Naive thymus-derived CD8-positive, alpha-beta T cell (primary cell): ENCODE measurements around the gene SMARCA1. TPM values are rescaled to one million over a fixed set of nuclear protein-coding genes. Genes with fewer than 3 reads are reported as not detected.

Experiments used
- ATAC-seq, 2 donors: fragments of 150-1000 bp; cut with Tn5 transposase in 1 of 2; sonication (Bioruptor Pico), chemical (Tn5 transposase) in 1 of 2; 1 replicate in 1 of 2; 2 replicates in 1 of 2; pipeline ENCODE4 v1.10.0; 2021; ENCODE audit warnings: mild to moderate bottlenecking in 2 of 2, moderate library complexity in 2 of 2
- POLR2A ChIA-PET: fragments of 350-600 bp; sonication (Branson Sonifier 250); formaldehyde crosslinking; loops from one replicate; lab custom pipeline; 2021; ENCODE audit warnings: antibody characterized with exemption; lab: Charles Lee
- DNase-seq, 10 donors: peaks; one replicate each; pipeline versions ENCODE4 v3.0.0 to v3.0.0-alpha.2; 2020 to 2022
- H3K27ac Mint-ChIP-seq, 10 donors: one replicate each; pipeline ENCODE4 v1.8.0; 2020 to 2022; ENCODE audit warnings: mild to moderate bottlenecking in 10 of 10, mixed read lengths in 10 of 10, moderate library complexity in 4 of 10, inconsistent platforms in 1 of 10
- H3K27me3 Mint-ChIP-seq, 5 donors: one replicate each; pipeline ENCODE4 v1.8.0; 2021 to 2022; ENCODE audit warnings: mixed read lengths in 5 of 5
- H3K36me3 Mint-ChIP-seq, 3 donors: one replicate each; pipeline ENCODE4 v1.8.0; 2020 to 2022; ENCODE audit warnings: mixed read lengths in 3 of 3, mild to moderate bottlenecking in 2 of 3, inconsistent platforms in 1 of 3
- H3K4me1 Mint-ChIP-seq, 4 donors: one replicate each; pipeline ENCODE4 v1.8.0; 2021 to 2022; ENCODE audit warnings: mixed read lengths in 4 of 4
- H3K4me3 Mint-ChIP-seq, 10 donors: one replicate each; pipeline ENCODE4 v1.8.0; 2020 to 2022; ENCODE audit warnings: mild to moderate bottlenecking in 10 of 10, mixed read lengths in 10 of 10, moderate library complexity in 6 of 10, inconsistent platforms in 1 of 10
- H3K9me3 Mint-ChIP-seq, 9 donors: one replicate each; pipeline ENCODE4 v1.8.0; 2020 to 2022; ENCODE audit warnings: mixed read lengths in 9 of 9, mild to moderate bottlenecking in 3 of 9, inconsistent platforms in 1 of 9, moderate library complexity in 1 of 9
- polyA plus RNA-seq, 3 donors: library from polyadenylated mRNA; unstranded; fragments of 300-500 nt; fragmentation: Illumina TruSeq; gene quantifications; one replicate each; pipeline ENCODE4 v1.2.3, GENCODE V29; 2021
- total RNA-seq, 8 experiments: library from RNA in 2 of 8; stranded (reverse) in 2 of 8; gene quantifications; one replicate each; pipeline ENCODE4 v1.2.3 and lab custom pipeline; 2021 to 2026

Gene SMARCA1
- total and polyA plus RNA-seq, 5 experiments from 2014 or later = 1.1 to 2.1 (median 1.4) TPM

DNA sequence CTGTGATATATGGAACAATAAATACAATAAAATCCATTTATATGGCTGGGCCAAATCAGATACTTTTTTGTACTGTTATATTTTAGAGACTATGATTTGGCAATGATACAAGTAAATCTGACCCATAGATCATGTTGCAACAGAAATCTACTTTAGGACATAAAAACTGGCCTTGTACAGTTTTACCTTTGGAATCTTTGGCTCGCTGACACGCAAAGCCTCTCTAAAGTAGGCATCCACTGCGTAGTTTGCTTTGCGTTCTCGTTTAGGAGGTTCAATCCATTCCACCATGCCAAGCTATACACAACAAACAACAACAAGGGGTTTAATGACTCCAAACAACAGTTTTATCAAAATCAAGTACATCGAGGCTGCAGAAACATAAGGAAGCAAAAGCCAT lies 42.4 kb downstream of the SMARCA1 start:
- no peaks in the 10 kb centered on the region for H3K36me3 Mint-ChIP-seq
- no peaks in the 10 kb centered on the region for H3K4me1 Mint-ChIP-seq
- ATAC-seq = no peak
- H3K27me3 Mint-ChIP-seq = peaks cover 0 to 2% (median 0%) of the 10 kb centered on the region in 5 donors
- no peak overlapping the region for H3K4me3 Mint-ChIP-seq
- peaks cover 0 to 2% (median 0%) of the 10 kb centered on the region in 9 donors for H3K9me3 Mint-ChIP-seq
- POLR2A ChIA-PET = no interaction called here
- no peak for DNase-seq
- H3K27ac Mint-ChIP-seq = no peak overlapping the region

GRCh38 chrX:129478516-129478915 lies 44.8 kb downstream of the SMARCA1 start:
- no peak for ATAC-seq
- POLR2A ChIA-PET = no interaction called here

GRCh38 chrX:129472116-129472515 lies 51.2 kb downstream of the SMARCA1 start:
- no peaks in the 10 kb centered on the region for H3K9me3 Mint-ChIP-seq
- H3K27ac Mint-ChIP-seq = no peak overlapping the region
- DNase-seq (no peak), ATAC-seq (no peak)
- H3K4me3 Mint-ChIP-seq = no peak overlapping the region
- POLR2A ChIA-PET = no interaction called here
- H3K36me3 Mint-ChIP-seq = no peaks in the 10 kb centered on the region
- H3K4me1 Mint-ChIP-seq = no peaks in the 10 kb centered on the region
- no peaks in the 10 kb centered on the region for H3K27me3 Mint-ChIP-seq

More at GRCh38 chrX:129478516-129478915, 44.8 kb downstream of the SMARCA1 start:
- Mint-ChIP-seq H3K27ac (no peak overlapping the region), H3K9me3 (peaks cover 0 to 2% (median 0%) of the 10 kb centered on the region in 9 donors), H3K4me3 (no peak overlapping the region), H3K36me3 (no peaks in the 10 kb centered on the region), H3K4me1 (no peaks in the 10 kb centered on the region), H3K27me3 (peaks cover 0 to 2% (median 0%) of the 10 kb centered on the region in 5 donors)
- no peak for DNase-seq

DNA sequence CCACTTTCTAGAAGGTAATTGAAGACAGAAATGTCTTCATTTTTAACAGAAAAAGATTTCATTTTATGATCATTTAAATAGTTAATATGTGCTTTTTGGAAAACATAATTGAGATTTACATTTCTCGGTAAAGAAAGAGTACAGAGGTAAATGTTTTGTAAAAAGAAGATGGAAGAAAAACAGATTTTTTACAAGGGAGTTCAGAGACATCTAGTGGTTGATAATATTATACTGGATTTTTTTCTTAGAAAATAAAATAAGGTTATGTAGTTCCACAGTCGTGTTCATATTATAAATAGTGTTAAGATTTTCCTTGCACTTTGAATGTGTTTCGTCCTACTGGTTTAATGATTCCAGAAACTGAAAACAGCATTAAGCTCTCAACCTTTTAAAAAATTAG lies 60.6 kb downstream of the SMARCA1 start:
- Mint-ChIP-seq H3K9me3 (no peaks in the 10 kb centered on the region), H3K4me1 (no peaks in the 10 kb centered on the region), H3K27me3 (no peaks in the 10 kb centered on the region), H3K27ac (no peak overlapping the region), H3K4me3 (no peak overlapping the region), H3K36me3 (peaks cover 0 to 6% (median 0%) of the 10 kb centered on the region in 3 donors)
- no peak for DNase-seq
- ATAC-seq = no peak
- POLR2A ChIA-PET = no interaction called here

DNA sequence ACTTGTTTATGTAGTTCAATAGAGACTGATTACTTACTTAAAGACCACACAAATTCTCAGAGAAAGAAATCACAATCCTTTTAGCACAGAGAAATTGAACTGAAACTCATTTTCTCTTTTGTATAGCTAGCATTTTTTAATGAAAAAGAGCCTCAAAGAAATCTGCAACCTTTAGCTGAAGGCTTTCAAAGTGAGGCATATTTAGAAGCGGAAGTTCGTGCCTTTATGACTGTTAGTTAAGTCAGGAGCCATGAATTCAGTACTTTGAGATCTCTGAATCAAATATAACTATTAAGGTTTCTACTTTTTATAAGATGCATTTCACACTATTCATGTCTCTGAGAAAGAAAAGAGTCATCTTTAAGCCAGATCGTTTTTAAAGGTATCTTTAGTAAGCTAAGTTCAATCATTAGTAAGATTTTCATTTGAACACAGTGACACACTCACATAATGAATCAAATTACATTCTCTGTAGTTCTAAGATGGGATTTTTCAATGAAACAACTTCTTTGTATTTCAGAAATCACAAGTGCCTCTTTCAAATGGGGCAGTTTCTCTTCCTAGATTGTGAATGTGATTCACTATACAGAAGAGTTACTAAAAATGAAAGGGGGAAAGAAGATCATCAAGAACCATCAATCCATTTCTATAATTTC lies 61.4 kb downstream of the SMARCA1 start:
- H3K4me1 Mint-ChIP-seq = no peaks in the 10 kb centered on the region
- POLR2A ChIA-PET = no interaction called here
- H3K27ac Mint-ChIP-seq = no peak overlapping the region
- ATAC-seq (no peak), DNase-seq (no peak)
- no peak overlapping the region for H3K4me3 Mint-ChIP-seq
- no peaks in the 10 kb centered on the region for H3K9me3 Mint-ChIP-seq
- no peaks in the 10 kb centered on the region for H3K27me3 Mint-ChIP-seq
- H3K36me3 Mint-ChIP-seq = peaks cover 0 to 6% (median 0%) of the 10 kb centered on the region in 3 donors

DNA sequence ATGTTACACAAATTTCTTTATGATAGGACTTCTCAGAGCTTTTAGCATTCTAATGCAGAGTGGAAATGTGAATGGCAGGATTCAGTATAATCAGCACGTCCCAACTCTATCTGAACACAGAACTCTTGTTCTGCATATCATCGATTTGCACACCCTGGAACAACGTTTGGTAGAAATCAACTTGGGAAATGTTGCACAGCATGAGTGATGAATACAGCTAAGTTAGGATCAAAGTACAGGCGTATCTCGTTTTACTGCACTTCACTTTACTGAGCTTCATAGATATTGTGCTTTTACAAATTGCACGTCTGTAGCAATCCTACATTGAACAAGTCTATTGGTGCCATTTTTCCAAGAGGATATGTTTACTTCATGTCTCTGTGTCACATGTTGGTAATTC lies 70.8 kb downstream of the SMARCA1 start:
- Mint-ChIP-seq H3K27me3 (peaks cover 0 to 1% (median 0%) of the 10 kb centered on the region in 5 donors), H3K9me3 (peaks cover 0 to 4% (median 0%) of the 10 kb centered on the region in 9 donors), H3K36me3 (peaks cover 0 to 6% (median 0%) of the 10 kb centered on the region in 3 donors), H3K4me3 (no peak overlapping the region), H3K4me1 (no peaks in the 10 kb centered on the region), H3K27ac (no peak overlapping the region)
- ATAC-seq (no peak), DNase-seq (no peak)
- POLR2A ChIA-PET = no interaction called here

DNA sequence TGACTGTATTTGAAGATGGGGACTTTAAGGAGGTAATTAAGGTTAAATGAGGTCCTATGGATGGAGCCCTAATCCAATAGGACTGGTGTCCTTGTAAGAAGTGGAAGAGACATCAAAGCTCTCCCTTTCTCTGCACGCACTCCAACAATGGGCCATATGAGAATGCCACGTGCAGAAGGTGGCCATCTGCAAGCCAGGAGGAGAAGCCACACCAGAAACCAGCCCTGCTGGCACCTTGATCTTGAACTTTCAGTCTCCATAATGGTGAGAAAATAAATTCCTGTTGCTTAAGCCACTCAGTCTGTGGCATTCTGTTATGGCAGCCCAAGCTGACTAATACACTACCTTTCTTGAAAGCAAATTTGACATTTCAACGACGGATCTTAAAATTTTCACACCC lies 73.2 kb downstream of the SMARCA1 start:
- no peak overlapping the region for H3K27ac Mint-ChIP-seq
- no peak overlapping the region for H3K4me3 Mint-ChIP-seq
- DNase-seq (no peak), ATAC-seq (no peak)
- POLR2A ChIA-PET = no interaction called here
- no peaks in the 10 kb centered on the region for H3K4me1 Mint-ChIP-seq
- peaks cover 0 to 6% (median 0%) of the 10 kb centered on the region in 3 donors for H3K36me3 Mint-ChIP-seq
- H3K9me3 Mint-ChIP-seq = peaks cover 0 to 4% (median 0%) of the 10 kb centered on the region in 9 donors
- peaks cover 0 to 1% (median 0%) of the 10 kb centered on the region in 5 donors for H3K27me3 Mint-ChIP-seq

DNA sequence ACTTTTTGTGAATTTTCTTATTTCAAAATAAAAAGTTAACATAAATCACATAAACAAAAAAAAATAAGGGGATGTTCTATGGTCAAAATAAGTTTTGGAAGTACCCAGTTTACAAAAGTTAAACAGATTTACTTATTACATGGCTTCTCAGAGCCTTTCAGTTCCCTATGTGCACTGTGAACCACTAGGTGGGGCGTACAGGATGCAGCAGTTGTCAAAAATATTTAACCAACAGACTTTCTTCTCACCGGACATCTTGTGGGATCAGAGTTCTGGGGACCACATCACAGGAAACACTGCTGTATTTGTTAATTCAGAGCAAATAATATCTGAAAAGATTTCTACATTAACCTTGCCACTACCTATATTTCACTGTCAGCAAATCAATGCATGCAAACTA lies 74.1 kb downstream of the SMARCA1 start:
- Mint-ChIP-seq H3K4me1 (no peaks in the 10 kb centered on the region), H3K4me3 (no peak overlapping the region), H3K9me3 (no peaks in the 10 kb centered on the region), H3K27me3 (peaks cover 0 to 1% (median 0%) of the 10 kb centered on the region in 5 donors), H3K27ac (no peak overlapping the region), H3K36me3 (no peaks in the 10 kb centered on the region)
- ATAC-seq (no peak), DNase-seq (no peak)
- POLR2A ChIA-PET = no interaction called here

GRCh38 chrX:129445436-129445835 lies 77.9 kb downstream of the SMARCA1 start:
- DNase-seq = no peak
- Mint-ChIP-seq H3K27me3 (no peaks in the 10 kb centered on the region), H3K4me1 (no peaks in the 10 kb centered on the region), H3K4me3 (no peak overlapping the region), H3K9me3 (no peaks in the 10 kb centered on the region), H3K27ac (no peak overlapping the region), H3K36me3 (no peaks in the 10 kb centered on the region)
- POLR2A ChIA-PET = no interaction called here
- ATAC-seq = no peak

GRCh38 chrX:129433945-129434344 lies 89.3 kb downstream of the SMARCA1 start:
- H3K27me3 Mint-ChIP-seq = no peaks in the 10 kb centered on the region
- H3K27ac Mint-ChIP-seq = no peak overlapping the region
- no peaks in the 10 kb centered on the region for H3K9me3 Mint-ChIP-seq
- no peak for ATAC-seq
- DNase-seq = no peak
- H3K4me3 Mint-ChIP-seq = no peak overlapping the region
- H3K36me3 Mint-ChIP-seq = no peaks in the 10 kb centered on the region
- H3K4me1 Mint-ChIP-seq = no peaks in the 10 kb centered on the region
- POLR2A ChIA-PET = no interaction called here

DNA sequence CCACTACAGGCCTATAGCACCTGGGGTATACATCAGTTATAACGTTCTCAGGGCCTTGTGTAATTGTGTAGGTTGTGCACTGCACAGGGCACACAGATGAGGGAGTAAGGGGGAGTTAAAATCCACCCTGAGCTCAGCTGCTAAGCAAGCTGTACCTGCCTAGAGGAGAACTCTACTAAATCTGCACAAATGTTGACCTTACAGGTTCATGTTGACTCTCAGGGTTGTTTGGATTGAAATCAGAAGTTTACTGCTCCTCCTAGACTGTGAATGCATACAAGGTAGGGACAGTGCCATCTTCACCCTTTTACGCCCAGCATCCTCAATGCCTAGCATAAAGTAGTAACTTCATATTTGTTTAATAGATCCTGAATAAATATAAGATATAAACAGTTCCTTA lies 89.8 kb downstream of the SMARCA1 start:
- Mint-ChIP-seq H3K27me3 (no peaks in the 10 kb centered on the region), H3K36me3 (no peaks in the 10 kb centered on the region), H3K4me3 (no peak overlapping the region), H3K4me1 (no peaks in the 10 kb centered on the region), H3K27ac (no peak overlapping the region), H3K9me3 (no peaks in the 10 kb centered on the region)
- DNase-seq = no peak
- ATAC-seq = no peak
- POLR2A ChIA-PET = no interaction called here

DNA sequence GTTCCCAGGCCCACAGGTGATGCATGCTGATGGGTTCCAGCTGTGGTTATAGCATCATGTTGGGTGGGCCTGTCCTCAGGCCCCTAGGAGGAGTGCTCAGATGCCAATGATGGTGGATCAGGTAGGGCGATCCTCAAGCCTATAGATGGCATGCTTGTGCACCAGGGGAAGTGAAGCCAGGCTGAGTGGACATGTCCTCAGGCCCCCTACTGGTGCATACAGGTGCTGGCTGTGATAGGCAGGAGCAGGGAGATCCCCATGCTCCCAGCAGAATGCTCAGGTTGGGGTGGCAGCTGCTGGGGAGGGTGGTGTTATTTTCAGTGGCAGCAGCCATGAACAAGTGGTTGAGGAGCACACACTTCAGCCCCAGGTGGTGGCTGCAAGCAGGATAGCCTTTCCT lies 96.0 kb downstream of the SMARCA1 start:
- no peak for DNase-seq
- H3K4me1 Mint-ChIP-seq = peaks cover 0 to 6% (median 1%) of the 10 kb centered on the region in 4 donors

GRCh38 chrX:129423191-129423590 lies 100.1 kb downstream of the SMARCA1 start:
- Mint-ChIP-seq H3K4me3 (no peak overlapping the region), H3K4me1 (peaks cover 0 to 6% (median 1%) of the 10 kb centered on the region in 4 donors), H3K9me3 (peaks cover 0 to 51% (median 10%) of the 10 kb centered on the region in 9 donors), H3K27me3 (peaks cover 0 to 6% (median 0%) of the 10 kb centered on the region in 5 donors), H3K27ac (no peak overlapping the region), H3K36me3 (peaks cover 0 to 2% (median 2%) of the 10 kb centered on the region in 3 donors)
- ATAC-seq (no peak), DNase-seq (no peak)
- POLR2A ChIA-PET = no interaction called here

More for the DNA sequence above, 96.0 kb downstream of the SMARCA1 start:
- Mint-ChIP-seq H3K27ac (no peak overlapping the region), H3K9me3 (peaks cover 0 to 28% (median 7%) of the 10 kb centered on the region in 9 donors), H3K36me3 (peaks cover 0 to 2% (median 2%) of the 10 kb centered on the region in 3 donors), H3K4me3 (no peak overlapping the region), H3K27me3 (peaks cover 0 to 3% (median 0%) of the 10 kb centered on the region in 5 donors)
- no peak for ATAC-seq
- POLR2A ChIA-PET = no interaction called here

DNA sequence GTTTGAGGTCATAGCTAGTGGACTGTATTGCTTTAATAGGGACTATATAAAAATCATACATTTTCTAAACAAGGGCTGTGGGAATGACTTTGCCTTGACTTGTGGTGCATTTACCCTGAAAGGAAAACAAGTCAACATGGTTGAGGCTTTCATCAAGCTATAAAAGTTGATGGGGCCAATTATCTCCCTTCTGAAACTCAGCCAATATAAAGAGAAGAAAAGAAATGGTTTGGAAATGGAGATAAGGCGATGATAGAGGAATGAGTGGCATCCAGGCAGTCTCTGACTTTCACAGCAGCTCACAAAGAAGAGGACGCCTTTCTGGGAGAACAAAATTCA lies 118.7 kb downstream of the SMARCA1 start:
- H3K27me3 Mint-ChIP-seq = no peaks in the 10 kb centered on the region
- H3K27ac Mint-ChIP-seq = no peak overlapping the region
- no peak for ATAC-seq
- DNase-seq = no peak
- no peak overlapping the region for H3K4me3 Mint-ChIP-seq
- peaks cover 0 to 10% (median 3%) of the 10 kb centered on the region in 9 donors for H3K9me3 Mint-ChIP-seq
- no peaks in the 10 kb centered on the region for H3K4me1 Mint-ChIP-seq
- peaks cover 0 to 6% (median 0%) of the 10 kb centered on the region in 3 donors for H3K36me3 Mint-ChIP-seq
- POLR2A ChIA-PET = no interaction called here
